SK-N-MC (cell line): ENCODE measurements around the gene FAM50B.

Experiments
- EZH2 ChIP-seq: fragments of 200-600 bp; sonication (generic); IDR thresholded peaks from one replicate; pipeline ENCODE4 v1.6.1; 2017; ENCODE audit warnings: antibody characterized with exemption
- FOXP2 ChIP-seq: optimal IDR thresholded peaks from 2 replicates; pipeline ENCODE3; 2011; ENCODE audit warnings: mild to moderate bottlenecking, moderate library complexity; ENCODE audit not compliant: insufficient read depth; ENCODE audit errors: extremely low read length, control extremely low read depth
- POLR2AphosphoS5 ChIP-seq: IDR thresholded peaks from 2 replicates; pipeline ENCODE4 v1.6.1; 2012; ENCODE audit warnings: mild to moderate bottlenecking, low read depth, low read length, borderline replicate concordance

- no peak for TF ChIP-seq EZH2
- TF ChIP-seq POLR2AphosphoS5: no peak
- no peak for TF ChIP-seq FOXP2
These were observed 1.5 kb downstream of the FAM50B start for GRCh38 chr6:3850451-3851203.
